Endodermal cell (in vitro differentiated cells): ENCODE measurements around the gene MELK. TPM values are rescaled to one million over a fixed set of nuclear protein-coding genes. Genes with fewer than 3 reads are reported as not detected.
A peak's percentile ranks its signal among the peaks of the same experiment; 100 is the strongest.
"Not testable (repeated sequence)": the region's sequence is repeated elsewhere in the genome, so short reads cannot be mapped to it uniquely, and the experiment has no call there.

Source experiments
- DNase-seq: peaks from one replicate; pipeline ENCODE4 v3.0.0-alpha.2; 2017
- H3K27ac ChIP-seq: 2 replicates; pipeline ENCODE4 v1.5.1; 2013; ENCODE audit warnings: mild to moderate bottlenecking, low read depth, low read length, moderate library complexity
- H3K27me3 ChIP-seq: 2 replicates; pipeline ENCODE4 v1.6.1; 2013; ENCODE audit warnings: mild to moderate bottlenecking, low read length, moderate library complexity; ENCODE audit not compliant: insufficient read depth, control insufficient read depth, poor library complexity, severe bottlenecking
- H3K36me3 ChIP-seq: 2 replicates; pipeline ENCODE4 v1.7.0; 2013; ENCODE audit warnings: mild to moderate bottlenecking, low read length, moderate library complexity; ENCODE audit not compliant: control insufficient read depth, insufficient read depth
- H3K4me1 ChIP-seq: one replicate; pipeline ENCODE4 v1.7.0; 2013; ENCODE audit warnings: low read length; ENCODE audit not compliant: control insufficient read depth, insufficient read depth
- H3K4me3 ChIP-seq: 2 replicates; pipeline ENCODE4 v1.5.1; 2013; ENCODE audit warnings: mild to moderate bottlenecking, low read length, moderate library complexity
- H3K9ac ChIP-seq: 2 replicates; pipeline ENCODE4 v1.6.1; 2013; ENCODE audit warnings: mild to moderate bottlenecking, low read length, moderate library complexity; ENCODE audit not compliant: poor library complexity, severe bottlenecking; ENCODE audit errors: extremely low read depth
- H3K9me3 ChIP-seq: 2 replicates; pipeline ENCODE4 v1.6.1; 2013; ENCODE audit warnings: mild to moderate bottlenecking, low read length, moderate library complexity; ENCODE audit not compliant: control insufficient read depth
- H3K27ac Mint-ChIP-seq: 2 replicates; pipeline ENCODE4 v1.8.0; 2020; ENCODE audit warnings: mixed read lengths
- H3K27me3 Mint-ChIP-seq: 2 replicates; pipeline ENCODE4 v1.8.0; 2021; ENCODE audit warnings: mild to moderate bottlenecking, mixed read lengths; ENCODE audit not compliant: insufficient read depth
- H3K36me3 Mint-ChIP-seq: 2 replicates; pipeline ENCODE4 v1.8.0; 2020; ENCODE audit warnings: low read depth, mixed read lengths
- H3K4me1 Mint-ChIP-seq: 2 replicates; pipeline ENCODE4 v1.8.0; 2020; ENCODE audit warnings: mixed read lengths
- H3K4me3 Mint-ChIP-seq: 2 replicates; pipeline ENCODE4 v1.8.0; 2020; ENCODE audit warnings: mild to moderate bottlenecking, moderate library complexity, mixed read lengths
- H3K9me3 Mint-ChIP-seq: 2 replicates; pipeline ENCODE4 v1.8.0; 2020; ENCODE audit warnings: mild to moderate bottlenecking, mixed read lengths
- CTCF ChIP-seq: fragments of 200-600 bp; sonication (generic); conservative IDR thresholded peaks from 2 replicates; pipeline ENCODE4 v1.5.0; 2021; ENCODE audit warnings: antibody characterized with exemption, mild to moderate bottlenecking
- WGBS, 2 experiments: methylation state at CpG; one replicate each; pipeline versions ENCODE4 v1.1.5 to v1.1.7; 2013; ENCODE audit warnings: missing lambda C conversion rate in 2 of 2, mixed read lengths in 1 of 2; ENCODE audit not compliant: insufficient coverage in 1 of 2, insufficient read length in 1 of 2; 5-methylcytosine and 5-hydroxymethylcytosine counted together
- total RNA-seq, 2 donors: library from RNA; stranded (reverse); fragmentation: NEBNext Ultra II Directional in 1 of 2; extraction: Animal tissue kit (Norgen Biotek cat#: 25700) in 1 of 2; gene quantifications; 2 replicates in 1 of 2; 3 replicates in 1 of 2; pipeline ENCODE4 v1.2.1, GENCODE V29; 2021

MELK gene
- total RNA-seq, 2 donors from 2014 or later, result 45.6 to 88.9 TPM

DNA sequence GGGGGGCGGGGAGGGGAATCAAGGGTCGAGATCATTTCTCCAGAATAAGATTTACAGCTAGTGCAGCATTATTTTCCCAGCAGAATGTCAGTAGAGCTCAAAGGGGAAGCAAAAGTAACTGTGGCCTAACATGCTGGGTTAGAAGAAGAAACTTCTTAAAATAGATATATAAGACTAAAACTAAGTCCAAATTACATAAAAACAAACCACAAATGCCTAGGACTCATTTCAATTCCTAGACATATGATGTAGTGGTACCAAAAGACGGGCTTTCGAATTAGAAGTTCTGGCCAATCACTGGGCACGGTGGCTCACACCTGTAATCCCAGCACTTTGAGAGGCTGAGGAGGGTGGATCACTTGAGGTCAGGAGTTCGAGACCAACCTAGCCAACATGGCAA is 20.8 kb upstream of the MELK start:
- Histone ChIP-seq H3K36me3 (no peaks in the 10 kb centered on the region), H3K9ac (no peak overlapping the region), H3K9me3 (no peaks in the 10 kb centered on the region), H3K27me3 (no peaks in the 10 kb centered on the region), H3K4me3 (no peak overlapping the region), H3K27ac (no peak overlapping the region), H3K4me1 (no peaks in the 10 kb centered on the region)
- Mint-ChIP-seq H3K4me1 (no peaks in the 10 kb centered on the region), H3K27me3 (no peaks in the 10 kb centered on the region), H3K36me3 (no peaks in the 10 kb centered on the region), H3K4me3 (no peak overlapping the region), H3K27ac (no peak overlapping the region), H3K9me3 (no peaks in the 10 kb centered on the region)
- DNase-seq, result no peak
- WGBS, 2 experiments, result 85 to 92% methylated on average over 5 to 6 of the region's 6 CpGs
- no peak for TF ChIP-seq CTCF

DNA sequence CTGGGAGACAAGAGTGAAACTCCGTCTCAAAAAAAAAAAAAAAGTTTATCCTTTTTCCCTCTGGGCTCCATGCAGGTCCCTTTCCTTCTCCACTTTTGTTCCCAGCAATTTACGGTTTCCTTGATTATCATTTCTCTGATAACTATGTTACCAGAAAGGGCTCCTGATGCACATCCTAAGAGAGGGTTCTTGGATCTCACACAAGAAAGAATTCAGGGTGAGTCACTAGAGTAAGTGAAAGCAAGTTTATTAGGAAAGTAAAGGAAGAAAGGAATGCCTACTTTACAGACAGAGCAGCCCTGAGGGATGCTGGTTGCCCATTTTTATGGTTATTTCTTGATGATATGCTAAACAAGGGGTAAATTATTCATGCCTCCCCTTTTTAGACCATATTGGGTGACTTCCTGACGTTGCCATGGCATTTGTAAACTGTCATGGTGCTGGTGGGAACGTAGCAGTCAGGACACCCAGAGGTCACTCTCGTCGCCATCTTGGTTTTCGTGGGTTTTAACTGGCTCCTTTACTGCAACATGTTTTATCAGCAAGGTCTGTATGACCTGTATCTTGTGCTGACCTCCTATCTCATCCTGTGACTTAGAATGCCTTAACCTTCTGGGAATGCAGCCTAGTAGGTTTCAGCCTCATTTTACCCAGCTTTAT is 13.5 kb upstream of the MELK start:
- H3K36me3 Mint-ChIP-seq, result no peaks in the 10 kb centered on the region
- Histone ChIP-seq H3K27me3 (no peaks in the 10 kb centered on the region), H3K27ac (no peak overlapping the region), H3K4me3 (no peak overlapping the region), H3K4me1 (no peaks in the 10 kb centered on the region), H3K9me3 (no peaks in the 10 kb centered on the region), H3K9ac (no peak overlapping the region), H3K36me3 (no peaks in the 10 kb centered on the region)
- no peaks in the 10 kb centered on the region for H3K9me3 Mint-ChIP-seq
- H3K27ac Mint-ChIP-seq, result no peak overlapping the region
- DNase-seq, result peak; percentile 65
- no peak for TF ChIP-seq CTCF
- no peaks in the 10 kb centered on the region for H3K4me1 Mint-ChIP-seq
- no peaks in the 10 kb centered on the region for H3K27me3 Mint-ChIP-seq
- WGBS, 2 experiments, result 74 to 88% methylated on average over 6 to 7 of the region's 7 CpGs
- no peak overlapping the region for H3K4me3 Mint-ChIP-seq

GRCh38 chr9:36560771-36561170 is 11.9 kb upstream of the MELK start:
- H3K36me3 ChIP-seq, result no peaks in the 10 kb centered on the region
- H3K4me3 Mint-ChIP-seq, result no peak overlapping the region

GRCh38 chr9:36562801-36563200 is 9.9 kb upstream of the MELK start:
- WGBS, 2 experiments, result 88 to 97% methylated on average over 3 to 11 of the region's 11 CpGs
- not testable (repeated sequence) for H3K9ac ChIP-seq, H3K27ac Mint-ChIP-seq, H3K36me3 Mint-ChIP-seq, H3K27me3 ChIP-seq, H3K4me1 ChIP-seq, H3K9me3 Mint-ChIP-seq, H3K27me3 Mint-ChIP-seq, H3K27ac ChIP-seq, H3K4me3 Mint-ChIP-seq, H3K36me3 ChIP-seq, H3K9me3 ChIP-seq, H3K4me3 ChIP-seq, H3K4me1 Mint-ChIP-seq, DNase-seq

More at GRCh38 chr9:36560771-36561170, 11.9 kb upstream of the MELK start:
- no peaks in the 10 kb centered on the region for H3K36me3 Mint-ChIP-seq
- no peak overlapping the region for H3K9ac ChIP-seq
- no peaks in the 10 kb centered on the region for H3K9me3 Mint-ChIP-seq
- H3K27ac Mint-ChIP-seq, result no peak overlapping the region
- H3K27ac ChIP-seq, result no peak overlapping the region
- H3K4me1 Mint-ChIP-seq, result no peaks in the 10 kb centered on the region
- H3K4me1 ChIP-seq, result no peaks in the 10 kb centered on the region
- H3K27me3 Mint-ChIP-seq, result no peaks in the 10 kb centered on the region
- peak; percentile 55 for DNase-seq
- H3K27me3 ChIP-seq, result no peaks in the 10 kb centered on the region
- TF ChIP-seq CTCF, result no peak
- 71 to 77% methylated on average over 2 of the region's 2 CpGs for WGBS, 2 experiments
- no peaks in the 10 kb centered on the region for H3K9me3 ChIP-seq
- H3K4me3 ChIP-seq, result no peak overlapping the region
